Smooth muscle cell (in vitro differentiated cells): ENCODE data around the gene FARS2. TPM values are rescaled to one million over a fixed set of nuclear protein-coding genes. Genes with fewer than 3 reads are reported as not detected.

Source experiments
- DNase-seq: peaks from one replicate; lab custom pipeline; 2025; ENCODE audit not compliant: unreplicated experiment; lab: John Stamatoyannopoulos, UW
- H2AFZ ChIP-seq: fragments of 200-600 bp; sonication (generic); 2 replicates; pipeline ENCODE4 v1.6.0; 2016; ENCODE audit warnings: antibody characterized with exemption, low read depth, mild to moderate bottlenecking
- H3F3A ChIP-seq: fragments of 200-600 bp; sonication (generic); 2 replicates; pipeline ENCODE4 v1.6.0; 2017; ENCODE audit warnings: antibody characterized with exemption, low read depth
- H3K27ac ChIP-seq: fragments of 200-600 bp; sonication (generic); 2 replicates; pipeline ENCODE4 v1.5.1; 2016; ENCODE audit warnings: low read depth, mild to moderate bottlenecking
- H3K27me3 ChIP-seq: fragments of 200-600 bp; sonication (generic); 2 replicates; pipeline ENCODE4 v1.6.1; 2016; ENCODE audit warnings: low read depth, mild to moderate bottlenecking
- H3K36me3 ChIP-seq: fragments of 200-600 bp; sonication (generic); 2 replicates; pipeline ENCODE4 v1.5.1; 2016; ENCODE audit warnings: low read depth
- H3K4me1 ChIP-seq: fragments of 200-600 bp; sonication (generic); 2 replicates; pipeline ENCODE4 v1.5.1; 2016; ENCODE audit warnings: low read depth
- H3K4me2 ChIP-seq: fragments of 200-600 bp; sonication (generic); 2 replicates; pipeline ENCODE4 v1.6.0; 2016; ENCODE audit warnings: mild to moderate bottlenecking
- H3K4me3 ChIP-seq: fragments of 200-600 bp; sonication (generic); 2 replicates; pipeline ENCODE4 v1.5.1; 2016; ENCODE audit warnings: mild to moderate bottlenecking
- H3K79me2 ChIP-seq: fragments of 200-600 bp; sonication (generic); 2 replicates; pipeline ENCODE4 v1.6.0; 2016; ENCODE audit warnings: low read depth, mild to moderate bottlenecking
- H3K9ac ChIP-seq: fragments of 200-600 bp; sonication (generic); 2 replicates; pipeline ENCODE4 v1.6.0; 2016; ENCODE audit warnings: low read depth
- H3K9me3 ChIP-seq: fragments of 200-600 bp; sonication (generic); replicated peaks from 2 replicates; pipeline ENCODE4 v1.5.1; 2016; ENCODE audit warnings: low read depth
- H4K20me1 ChIP-seq: fragments of 200-600 bp; sonication (generic); 2 replicates; pipeline ENCODE4 v1.6.0; 2016; ENCODE audit warnings: low read depth
- WGBS: methylation state at CpG from one replicate; pipeline ENCODE4 v1.1.7; 2016; ENCODE audit warnings: low lambda C conversion rate; 5-methylcytosine and 5-hydroxymethylcytosine counted together
- polyA plus RNA-seq: library from polyadenylated mRNA; unstranded; fragments of >200 nt; fragmentation: Nextera tagmentation; extraction: Ambion mirVana; gene quantifications from 2 replicates; pipeline ENCODE4 v1.2.1, GENCODE V29; 2016
- total RNA-seq: library from RNA; depleted of rRNA; stranded (reverse); fragments of >200 nt; gene quantifications from 2 replicates; pipeline ENCODE4 v1.2.3, GENCODE V29; 2014
- TF ChIP-seq, protein P1 (sequence below): fragments of 200-600 bp; sonication (generic); IDR thresholded peaks from 2 replicates; pipeline ENCODE4 v1.5.1; 2017; ENCODE audit warnings: borderline replicate concordance, mild to moderate bottlenecking, antibody characterized with exemption; ENCODE audit not compliant: insufficient read depth, poor library complexity, severe bottlenecking

Gene FARS2
- total and polyA plus RNA-seq, 2 experiments from 2014 or later = 9.6 to 13.2 TPM

DNA sequence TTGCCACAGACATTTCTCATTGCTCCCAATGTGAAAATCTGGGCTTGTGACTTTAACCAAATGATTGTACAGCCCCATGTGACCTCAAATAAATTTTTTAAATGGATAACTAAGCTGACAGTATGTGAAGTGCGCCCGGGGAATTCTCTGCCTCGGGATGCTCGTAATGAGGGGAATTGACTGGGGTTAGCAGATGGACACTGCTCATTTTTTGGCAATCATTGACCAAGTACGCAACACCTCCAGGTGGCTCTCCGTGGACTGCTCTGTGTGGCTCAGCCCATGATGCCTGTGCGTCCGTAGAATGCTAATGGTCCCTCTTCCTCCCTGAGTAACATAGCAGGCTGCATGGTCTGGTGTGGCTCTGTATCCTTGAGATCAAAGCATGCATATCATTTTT lies 42.4 kb downstream of the FARS2 start:
- H3K4me3 ChIP-seq = no peak overlapping the region
- no peak for DNase-seq
- H3K79me2 ChIP-seq = no peaks in the 10 kb centered on the region
- H2AFZ ChIP-seq = no peak overlapping the region
- no peaks in the 10 kb centered on the region for H3K4me1 ChIP-seq
- H3K27ac ChIP-seq = no peak overlapping the region
- H3K9ac ChIP-seq = no peak overlapping the region
- TF ChIP-seq, protein P1, sequence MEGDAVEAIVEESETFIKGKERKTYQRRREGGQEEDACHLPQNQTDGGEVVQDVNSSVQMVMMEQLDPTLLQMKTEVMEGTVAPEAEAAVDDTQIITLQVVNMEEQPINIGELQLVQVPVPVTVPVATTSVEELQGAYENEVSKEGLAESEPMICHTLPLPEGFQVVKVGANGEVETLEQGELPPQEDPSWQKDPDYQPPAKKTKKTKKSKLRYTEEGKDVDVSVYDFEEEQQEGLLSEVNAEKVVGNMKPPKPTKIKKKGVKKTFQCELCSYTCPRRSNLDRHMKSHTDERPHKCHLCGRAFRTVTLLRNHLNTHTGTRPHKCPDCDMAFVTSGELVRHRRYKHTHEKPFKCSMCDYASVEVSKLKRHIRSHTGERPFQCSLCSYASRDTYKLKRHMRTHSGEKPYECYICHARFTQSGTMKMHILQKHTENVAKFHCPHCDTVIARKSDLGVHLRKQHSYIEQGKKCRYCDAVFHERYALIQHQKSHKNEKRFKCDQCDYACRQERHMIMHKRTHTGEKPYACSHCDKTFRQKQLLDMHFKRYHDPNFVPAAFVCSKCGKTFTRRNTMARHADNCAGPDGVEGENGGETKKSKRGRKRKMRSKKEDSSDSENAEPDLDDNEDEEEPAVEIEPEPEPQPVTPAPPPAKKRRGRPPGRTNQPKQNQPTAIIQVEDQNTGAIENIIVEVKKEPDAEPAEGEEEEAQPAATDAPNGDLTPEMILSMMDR = no peak
- H3K27me3 ChIP-seq = no peaks in the 10 kb centered on the region
- 90% methylated on average over 8 of the region's 8 CpGs for WGBS
- H3K36me3 ChIP-seq = no peaks in the 10 kb centered on the region
- H3K9me3 ChIP-seq = no peaks in the 10 kb centered on the region
- no peaks in the 10 kb centered on the region for H3F3A ChIP-seq
- H3K4me2 ChIP-seq = no peak overlapping the region
- peaks cover 33% of the 10 kb centered on the region for H4K20me1 ChIP-seq

DNA sequence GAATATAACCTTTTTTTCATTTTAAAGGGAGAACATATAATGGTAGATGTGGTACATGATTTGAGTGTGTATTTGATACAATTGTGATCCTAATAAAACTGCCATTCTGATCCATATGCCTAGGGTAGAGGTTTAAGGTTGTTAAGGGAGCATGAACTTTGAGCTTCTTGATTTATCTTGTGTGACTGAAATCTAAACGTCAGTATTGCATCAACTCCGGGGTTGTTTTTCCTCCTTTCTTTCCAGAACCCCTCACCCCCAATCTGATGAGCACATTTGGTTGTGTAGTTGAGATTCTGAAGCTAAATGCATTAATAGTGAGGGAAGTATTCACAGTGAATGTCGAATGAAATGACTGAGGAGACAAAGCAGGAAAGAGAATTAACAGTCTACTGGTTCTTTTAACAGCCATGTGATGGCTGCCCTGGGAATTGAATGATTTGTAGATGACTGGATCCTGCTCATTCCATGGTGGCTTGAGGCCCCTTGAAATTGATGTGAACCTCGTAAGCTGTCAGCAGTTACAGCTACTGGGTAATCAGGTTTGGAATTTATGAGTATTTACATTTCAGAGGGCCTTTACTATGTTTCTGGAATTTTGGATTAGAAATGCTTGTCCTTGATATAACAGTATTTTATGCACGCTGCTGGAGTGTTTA lies 44.8 kb downstream of the FARS2 start:
- Histone ChIP-seq H3K4me1 (no peaks in the 10 kb centered on the region), H2AFZ (no peak overlapping the region), H3K79me2 (peaks cover 8% of the 10 kb centered on the region), H3K27me3 (no peaks in the 10 kb centered on the region), H3K9me3 (no peaks in the 10 kb centered on the region), H3F3A (no peaks in the 10 kb centered on the region), H3K4me3 (no peak overlapping the region), H3K9ac (no peak overlapping the region), H3K36me3 (no peaks in the 10 kb centered on the region), H3K4me2 (peak overlapping the region; percentile 50), H3K27ac (peak overlapping the region; percentile 71), H4K20me1 (peaks cover 21% of the 10 kb centered on the region)
- DNase-seq = no peak
- 22% methylated on average over 5 of the region's 5 CpGs for WGBS
- TF ChIP-seq, protein P1 = no peak

DNA sequence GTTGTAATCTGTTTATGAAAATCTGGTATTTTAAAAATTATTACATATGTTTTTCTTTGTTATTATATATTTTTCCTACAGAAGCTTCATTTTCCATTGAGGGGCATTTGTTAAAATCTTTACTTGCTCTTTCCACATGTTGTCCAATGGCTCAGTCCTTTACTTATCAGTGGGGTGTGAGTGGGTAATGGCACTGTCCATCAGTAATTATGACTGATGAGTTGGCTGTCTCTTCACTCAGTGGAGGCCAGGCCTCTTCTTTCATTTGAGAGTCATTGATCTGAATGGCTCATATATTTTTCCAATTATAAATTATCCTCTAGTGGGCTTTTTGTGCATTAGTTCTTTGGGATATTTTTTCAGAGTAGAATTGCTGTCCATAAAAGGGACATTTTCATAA lies 45.7 kb downstream of the FARS2 start:
- H3K79me2 ChIP-seq = peaks cover 8% of the 10 kb centered on the region

More for the DNA sequence above, 45.7 kb downstream of the FARS2 start:
- Histone ChIP-seq H2AFZ (no peak overlapping the region), H3K27me3 (no peaks in the 10 kb centered on the region), H3K4me3 (no peak overlapping the region), H3K27ac (peak overlapping the region; percentile 12), H3K4me2 (peak overlapping the region; percentile 50), H3K9me3 (no peaks in the 10 kb centered on the region), H3K9ac (no peak overlapping the region), H3K36me3 (no peaks in the 10 kb centered on the region), H4K20me1 (peaks cover 18% of the 10 kb centered on the region), H3K4me1 (no peaks in the 10 kb centered on the region), H3F3A (no peaks in the 10 kb centered on the region)
- TF ChIP-seq, protein P1 = no peak
- DNase-seq = no peak
